ENCODE data around the gene FAM131B.

FAM131B gene

GRCh38 chr7:143379611-143380259 lies 17.2 kb upstream of the FAM131B start:
- no peak for DNase-seq (ENCODE audit: extremely low read depth, low read depth)
- TF ChIP-seq CTCF (IDR thresholded peaks at IDR 0.05; ENCODE audit: low read depth, low read length) = no peak

- no peak for DNase-seq (ENCODE audit: extremely low read depth, low read depth)
- no peak for TF ChIP-seq CTCF (IDR thresholded peaks at IDR 0.05; ENCODE audit: low read depth, low read length)
These were observed 13.9 kb upstream of the FAM131B start for GRCh38 chr7:143376396-143376795.

- DNase-seq (ENCODE audit: extremely low read depth, low read depth) = no peak
- no peak for TF ChIP-seq CTCF (IDR thresholded peaks at IDR 0.05; ENCODE audit: low read depth, low read length)
These were observed 13.0 kb upstream of the FAM131B start for GRCh38 chr7:143375298-143376034.

GRCh38 chr7:143374561-143374960 lies 12.0 kb upstream of the FAM131B start:
- TF ChIP-seq CTCF (IDR thresholded peaks at IDR 0.05; ENCODE audit: low read depth, low read length) = no peak
- no peak for DNase-seq (ENCODE audit: extremely low read depth, low read depth)

- no peak for DNase-seq (ENCODE audit: extremely low read depth, low read depth)
- no peak for TF ChIP-seq CTCF (IDR thresholded peaks at IDR 0.05; ENCODE audit: low read depth, low read length)
These were observed 10.8 kb upstream of the FAM131B start for GRCh38 chr7:143373255-143373794.

- DNase-seq (ENCODE audit: extremely low read depth, low read depth) = no peak
These were observed 9.6 kb upstream of the FAM131B start for GRCh38 chr7:143372070-143372469.

More at GRCh38 chr7:143372070-143372469, 9.6 kb upstream of the FAM131B start:
- no peak for TF ChIP-seq CTCF (IDR thresholded peaks at IDR 0.05; ENCODE audit: low read depth, low read length)

Data from AG09319 (cell line).